K562 (cell line): ENCODE data around the gene C1orf21. TPM values are rescaled to one million over a fixed set of nuclear protein-coding genes. Genes with fewer than 3 reads are reported as not detected.

Experiments used
- ATAC-seq: fragments of 200-7000 bp; cut with Tn5 transposase; 3 replicates; pipeline ENCODE4 v1.9.1; 2020; ENCODE audit warnings: moderate library complexity
- BruUV-seq: library from RNA; stranded (reverse); fragments of 400-500 nt; replicated peaks from 2 replicates; lab custom pipeline; 2021; lab: Mats Ljungman, UMichigan
- CTCF ChIA-PET: fragments of 300-600 bp; formaldehyde crosslinking; extraction: SDS; loops from one replicate; lab custom pipeline; 2021; ENCODE audit warnings: low intra/inter-chr PET ratio; lab: Yijun Ruan, JAX
- POLR2A ChIA-PET: fragments of 300-600, 350-650 bp; sonication (Branson Sonifier 250); formaldehyde crosslinking; extraction: SDS; loops from one replicate; lab custom pipeline; 2021; ENCODE audit warnings: antibody characterized with exemption, inconsistent platforms; lab: Yijun Ruan, JAX
- DNase-seq, 4 experiments: peaks; one replicate each; pipeline versions ENCODE4 v3.0.0 to v3.0.0-alpha.2; 2011 to 2018; ENCODE audit warnings: low spot score in 3 of 4, mixed read lengths in 3 of 4; ENCODE audit errors: extremely low read depth in 1 of 4
- FAIRE-seq: peaks from 2 replicates; lab custom pipeline; 2011; peaks lifted over from hg19 to GRCh38; lab: Jason Lieb, UNC
- H2AFZ ChIP-seq: 2 replicates; pipeline ENCODE4 v1.6.0; 2011; ENCODE audit warnings: low read depth, low read length, control low read depth, inconsistent platforms
- H3K27ac ChIP-seq: fragments of 200-600 bp; 3 replicates; pipeline ENCODE4 v1.8.0; 2011; ENCODE audit warnings: low read depth, mild to moderate bottlenecking, control low read depth, inconsistent platforms, low read length, moderate library complexity, mixed read lengths; ENCODE audit errors: extremely low read depth
- H3K27me3 ChIP-seq, 2 experiments: fragments of 300-600 bp in 1 of 2; 2 replicates in 1 of 2; 3 replicates in 1 of 2; pipeline versions ENCODE4 v1.6.0 to v1.8.0; 2011; ENCODE audit warnings: inconsistent platforms in 2 of 2, low read length in 2 of 2, mild to moderate bottlenecking in 1 of 2, mixed read lengths in 1 of 2, moderate library complexity in 1 of 2; ENCODE audit not compliant: control insufficient read depth in 2 of 2, insufficient read depth in 2 of 2
- H3K36me3 ChIP-seq: fragments of 300-600 bp; 3 replicates; pipeline ENCODE4 v1.8.0; 2011; ENCODE audit warnings: mild to moderate bottlenecking, low read length, inconsistent platforms; ENCODE audit not compliant: control insufficient read depth, insufficient read depth
- H3K4me1 ChIP-seq, 2 experiments: fragments of 200-600 bp in 1 of 2; replicated peaks in 1 of 2; 2 replicates in 1 of 2; 3 replicates in 1 of 2; pipeline versions ENCODE4 v1.5.1 to v1.8.0; 2011; ENCODE audit warnings: inconsistent platforms in 2 of 2, low read length in 2 of 2, mild to moderate bottlenecking in 1 of 2, mixed read lengths in 1 of 2, moderate library complexity in 1 of 2; ENCODE audit not compliant: control insufficient read depth in 2 of 2, insufficient read depth in 2 of 2
- H3K4me2 ChIP-seq: 2 replicates; pipeline ENCODE4 v1.6.1; 2011; ENCODE audit warnings: low read length, control low read depth, inconsistent platforms, mixed read lengths; ENCODE audit not compliant: insufficient read depth
- H3K4me3 ChIP-seq: fragments of 200-600 bp; sonication (generic), shearing (Covaris generic); 2 replicates; pipeline ENCODE4 v1.5.1; 2016; ENCODE audit warnings: control low read depth, inconsistent platforms
- H3K79me2 ChIP-seq: fragments of 200-600 bp; 3 replicates; pipeline ENCODE4 v1.8.0; 2011; ENCODE audit warnings: low read length, inconsistent platforms; ENCODE audit not compliant: control insufficient read depth, insufficient read depth
- H3K9ac ChIP-seq, 2 experiments: 2 replicates each; pipeline versions ENCODE4 v1.6.0 to v1.6.1; 2011; ENCODE audit warnings: low read depth in 2 of 2, low read length in 2 of 2, control low read depth in 1 of 2, inconsistent platforms in 1 of 2, mild to moderate bottlenecking in 1 of 2, mixed read lengths in 1 of 2; ENCODE audit not compliant: insufficient read depth in 1 of 2
- H3K9me1 ChIP-seq: one replicate; pipeline ENCODE4 v1.6.0; 2011; ENCODE audit warnings: inconsistent platforms, mild to moderate bottlenecking, low read length, moderate library complexity; ENCODE audit not compliant: control insufficient read depth, insufficient read depth
- H3K9me3 ChIP-seq: replicated peaks from 2 replicates; pipeline ENCODE4 v1.5.1; 2011; ENCODE audit warnings: low read depth, low read length, inconsistent platforms; ENCODE audit not compliant: control insufficient read depth, insufficient read depth
- H4K20me1 ChIP-seq: replicated peaks from 2 replicates; pipeline ENCODE4 v1.6.1; 2011; ENCODE audit warnings: low read length, inconsistent platforms, mixed read lengths; ENCODE audit not compliant: control insufficient read depth, insufficient read depth
- ARID3A ChIP-seq: IDR thresholded peaks from 2 replicates; pipeline ENCODE4 v1.6.1; 2012; ENCODE audit warnings: low read depth, low read length, improper control_type of control experiment, borderline replicate concordance
- BRCA1 ChIP-seq, 2 experiments: fragments of 450-650 bp in 1 of 2; sonication (generic) in 1 of 2; formaldehyde crosslinking in 1 of 2; IDR thresholded peaks; 2 replicates each; pipeline versions ENCODE4 v1.5.0 to v1.6.1; 2017 to 2020; ENCODE audit warnings: mild to moderate bottlenecking in 1 of 2, missing genetic modification reagents in 1 of 2
- CHD2 ChIP-seq: IDR thresholded peaks from 2 replicates; pipeline ENCODE4 v1.6.1; 2011; ENCODE audit warnings: low read depth, low read length
- MCM2 ChIP-seq: fragments of 450-650 bp; IDR thresholded peaks from 2 replicates; pipeline ENCODE4 v1.6.1; 2017; ENCODE audit warnings: low read depth, mild to moderate bottlenecking
- NCOR1 ChIP-seq: fragments of 450-650 bp; IDR thresholded peaks from 2 replicates; pipeline ENCODE4 v1.6.1; 2016; ENCODE audit warnings: mild to moderate bottlenecking, moderate library complexity
- NFYB ChIP-seq: IDR thresholded peaks from 2 replicates; pipeline ENCODE4 v1.6.1; 2011; ENCODE audit warnings: mild to moderate bottlenecking, moderate library complexity; ENCODE audit not compliant: insufficient read length; ENCODE audit errors: extremely low read depth
- POLR2G ChIP-seq: fragments of 200-400 bp; formaldehyde crosslinking; IDR thresholded peaks from 2 replicates; pipeline ENCODE4 v1.6.1; 2017; ENCODE audit warnings: low read depth, mild to moderate bottlenecking, antibody characterized with exemption, low read length, moderate library complexity
- SIRT6 ChIP-seq: IDR thresholded peaks from one replicate; pipeline ENCODE4 v1.6.1; 2012; ENCODE audit warnings: low read depth, mild to moderate bottlenecking, control low read depth, inconsistent platforms, low read length, moderate library complexity
- STAT5A ChIP-seq: IDR thresholded peaks from 2 replicates; pipeline ENCODE4 v1.6.1; 2012; ENCODE audit warnings: low read length, inconsistent platforms, borderline replicate concordance
- ZBTB17 ChIP-seq: fragments of 450-650 bp; formaldehyde crosslinking; IDR thresholded peaks from 2 replicates; pipeline ENCODE4 v1.4.0; 2020; ENCODE audit warnings: mild to moderate bottlenecking
- ZNF165 ChIP-seq: fragments of 250-450 bp; sonication (Bioruptor Pico); IDR thresholded peaks from 2 replicates; pipeline ENCODE4 v1.4.0; 2020; ENCODE audit warnings: borderline replicate concordance
- ZNF512 ChIP-seq: IDR thresholded peaks from 2 replicates; pipeline ENCODE4 v1.6.1; 2016; ENCODE audit warnings: missing genetic modification characterization, missing compliant biosample characterization
- WGBS: fragments of 100-300 bp; shearing (Covaris generic); methylation state at CpG from one replicate; pipeline ENCODE4 v1.1.6; 2016; ENCODE audit warnings: low coverage, mixed read lengths; ENCODE audit not compliant: insufficient coverage; ENCODE audit errors: missing lambda C conversion rate; 5-methylcytosine and 5-hydroxymethylcytosine counted together
- in situ Hi-C: fragments of 300-500 bp; cut with MboI; formaldehyde crosslinking; loops from 4 replicates; pipeline ENCODE4 v1.15.0; 2018; ENCODE audit warnings: inconsistent platforms, mixed read lengths
- intact Hi-C: fragments of 100-400 bp; cut with micrococcal nuclease; formaldehyde crosslinking; loops from 2 replicates; pipeline ENCODE4 v1.14.2; 2022
- polyA plus RNA-seq, 8 experiments: library from polyadenylated mRNA; depleted of rRNA in 4 of 8; stranded (reverse) in 5 of 8; unstranded in 3 of 8; fragments of >200 nt; fragmentation: Nextera tagmentation in 2 of 8; fragmentation: Illumina TruSeq in 1 of 8; extraction: Ambion mirVana in 2 of 8; extraction: Trizol in 1 of 8; gene quantifications; 2 replicates each; pipeline versions ENCODE4 v1.2.1 to v1.2.3, GENCODE V29; 2011 to 2014; ENCODE audit warnings: inconsistent platforms in 1 of 8, missing spikeins in 1 of 8
- total RNA-seq, 7 experiments: library from RNA; depleted of rRNA in 6 of 7; stranded (reverse); fragments of >200 nt in 6 of 7; fragmentation: Illumina TruSeq in 2 of 7; extraction: Trizol in 2 of 7; gene quantifications; 2 replicates each; pipeline versions ENCODE4 v1.2.1 to v1.2.3, GENCODE V29; 2011 to 2021; ENCODE audit warnings: low replicate concordance in 1 of 7
- TF ChIP-seq, protein P1 (sequence below): fragments of 450-650 bp; IDR thresholded peaks from 2 replicates; pipeline ENCODE4 v1.6.1; 2017; ENCODE audit warnings: mild to moderate bottlenecking, moderate library complexity

Gene C1orf21
- total and polyA plus RNA-seq, 9 of the 15 experiments (the other 6 are each of a cell fraction or from before 2014, with no cell fraction given), result under 0.01 to 0.31 (median 0.07) TPM

- Histone ChIP-seq H3K4me2 (no peak overlapping the region), H4K20me1 (no peaks in the 10 kb centered on the region), H3K4me1 (no peaks in the 10 kb centered on the region), H3K9ac (no peak overlapping the region), H3K9me1 (no peaks in the 10 kb centered on the region), H3K27ac (no peak overlapping the region), H3K9me3 (no peaks in the 10 kb centered on the region), H2AFZ (no peak overlapping the region), H3K36me3 (no peaks in the 10 kb centered on the region), H3K4me3 (no peak overlapping the region), H3K79me2 (no peaks in the 10 kb centered on the region), H3K27me3 (no peaks in the 10 kb centered on the region; a peak in 1 of 5 replicates)
- 0% methylated on average over 2 of the region's 2 CpGs for WGBS
- CTCF ChIA-PET, result no interaction called here
- BruUV-seq, result no TSS peak
- in situ Hi-C loops (no loop called here), intact Hi-C loops (no loop called here)
- FAIRE-seq, result no peak
- POLR2A ChIA-PET, result no interaction called here
- no peak for ATAC-seq
- no peak for TF ChIP-seq ZBTB17
- no peak for TF ChIP-seq NCOR1
- TF ChIP-seq ZNF512, result 0 out of 2 replicates have a peak, but pooled peaks have one; percentile 10
- DNase-seq, result no peak
Measured at GRCh38 chr1:184354719-184355118, 32.1 kb upstream of the C1orf21 start.

GRCh38 chr1:184356891-184357290 is 29.9 kb upstream of the C1orf21 start:
- DNase-seq, result no peak
- Histone ChIP-seq H3K9me1 (no peaks in the 10 kb centered on the region), H3K9me3 (no peaks in the 10 kb centered on the region), H3K4me2 (no peak overlapping the region), H3K36me3 (no peaks in the 10 kb centered on the region), H2AFZ (no peak overlapping the region), H4K20me1 (no peaks in the 10 kb centered on the region), H3K9ac (no peak overlapping the region), H3K27me3 (no peaks in the 10 kb centered on the region; a peak in 1 of 5 replicates), H3K27ac (no peak overlapping the region), H3K4me3 (no peak overlapping the region), H3K79me2 (no peaks in the 10 kb centered on the region), H3K4me1 (no peaks in the 10 kb centered on the region)
- 0% methylated on average over 2 of the region's 2 CpGs for WGBS
- no TSS peak for BruUV-seq
- ChIA-PET CTCF (no interaction called here), POLR2A (no interaction called here)
- in situ Hi-C loops, result no loop called here
- ATAC-seq, result no peak
- FAIRE-seq, result no peak
- intact Hi-C loops, result no loop called here
- no peak for TF ChIP-seq MCM2
- no peak for TF ChIP-seq POLR2G
- TF ChIP-seq NFYB, result no peak
- no peak for TF ChIP-seq ARID3A
- no peak for TF ChIP-seq ZNF165 (CRISPR knock-in tag)
- TF ChIP-seq SIRT6, result no peak
- no peak for TF ChIP-seq STAT5A
- no peak for TF ChIP-seq CHD2
- TF ChIP-seq, protein P1, sequence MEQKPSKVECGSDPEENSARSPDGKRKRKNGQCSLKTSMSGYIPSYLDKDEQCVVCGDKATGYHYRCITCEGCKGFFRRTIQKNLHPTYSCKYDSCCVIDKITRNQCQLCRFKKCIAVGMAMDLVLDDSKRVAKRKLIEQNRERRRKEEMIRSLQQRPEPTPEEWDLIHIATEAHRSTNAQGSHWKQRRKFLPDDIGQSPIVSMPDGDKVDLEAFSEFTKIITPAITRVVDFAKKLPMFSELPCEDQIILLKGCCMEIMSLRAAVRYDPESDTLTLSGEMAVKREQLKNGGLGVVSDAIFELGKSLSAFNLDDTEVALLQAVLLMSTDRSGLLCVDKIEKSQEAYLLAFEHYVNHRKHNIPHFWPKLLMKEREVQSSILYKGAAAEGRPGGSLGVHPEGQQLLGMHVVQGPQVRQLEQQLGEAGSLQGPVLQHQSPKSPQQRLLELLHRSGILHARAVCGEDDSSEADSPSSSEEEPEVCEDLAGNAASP, result no peak
- TF ChIP-seq BRCA1 (IDR thresholded peaks at IDR 0.05), result no peak
- TF ChIP-seq BRCA1 (CRISPR knock-in tag; IDR thresholded peaks at IDR 0.05), result no peak
